ENCODE data around the gene KCNMA1.

- TF ChIP-seq CTCF (IDR thresholded peaks at IDR 0.05) = no peak
- no peak for TF ChIP-seq POLR2AphosphoS5 (IDR thresholded peaks at IDR 0.05)
- no peak for TF ChIP-seq POLR2A (IDR thresholded peaks at IDR 0.05)
Observed at GRCh38 chr10:77231375-77231774, 406.2 kb downstream of the KCNMA1 start.
